Fibroblast of the aortic adventitia (primary cell): ENCODE results near the gene KAZALD1. TPM values are rescaled to one million over a fixed set of nuclear protein-coding genes. Genes with fewer than 3 reads are reported as not detected.

ENCODE experiments used
- DNase-seq: peaks from one replicate; pipeline ENCODE4 v3.0.0-alpha.2; 2010; ENCODE audit warnings: low read depth
- H3K4me3 ChIP-seq: 2 replicates; pipeline ENCODE4 v1.5.1; 2011; ENCODE audit warnings: low read depth, mild to moderate bottlenecking, control low read depth, low read length, moderate library complexity
- CTCF ChIP-seq: IDR thresholded peaks from 2 replicates; pipeline ENCODE4 v1.5.1; 2011; ENCODE audit warnings: mild to moderate bottlenecking, low read length, control low read depth, inconsistent platforms; ENCODE audit not compliant: insufficient read depth
- total RNA-seq: library from RNA; depleted of rRNA; stranded (reverse); fragments of >200 nt; gene quantifications from 2 replicates; pipeline ENCODE4 v1.2.3, GENCODE V29; 2012; ENCODE audit warnings: low replicate concordance

The KAZALD1 gene
- total RNA-seq, 1 donor: 62.4 TPM

GRCh38 chr10:101055411-101055810 lies 6.4 kb upstream of the KAZALD1 start:
- no peak for TF ChIP-seq CTCF
- no peak overlapping the region for H3K4me3 ChIP-seq
- no peak for DNase-seq

GRCh38 chr10:101056365-101057151 lies 5.2 kb upstream of the KAZALD1 start:
- TF ChIP-seq CTCF: no peak
- no peak for DNase-seq
- H3K4me3 ChIP-seq: no peak overlapping the region

- TF ChIP-seq CTCF: peak; percentile 88
- DNase-seq: peak; percentile 98
- H3K4me3 ChIP-seq: peak overlapping the region; percentile 100
Measured at GRCh38 chr10:101060036-101060950, 1.5 kb upstream of the KAZALD1 start.

GRCh38 chr10:101060951-101061623 lies 702 bp upstream of the KAZALD1 start:
- no peak for TF ChIP-seq CTCF
- peak; percentile 93 for DNase-seq
- peak overlapping the region; percentile 100 for H3K4me3 ChIP-seq

GRCh38 chr10:101062232-101063049 lies 652 bp downstream of the KAZALD1 start:
- no peak for DNase-seq
- TF ChIP-seq CTCF: peak; percentile 46
- H3K4me3 ChIP-seq: peak overlapping the region; percentile 100

GRCh38 chr10:101063050-101063525 lies 1.3 kb downstream of the KAZALD1 start:
- no peak for DNase-seq
- TF ChIP-seq CTCF: no peak
- peak overlapping the region; percentile 100 for H3K4me3 ChIP-seq
